K562 (cell line): ENCODE measurements around the gene DYNLT4. TPM values are rescaled to one million over a fixed set of nuclear protein-coding genes. Genes with fewer than 3 reads are reported as not detected.

Experiments
- ATF7 ChIP-seq: fragments of 450-650 bp; IDR thresholded peaks from 2 replicates; pipeline ENCODE4 v1.7.1; 2014; ENCODE audit warnings: mild to moderate bottlenecking, moderate library complexity
- CEBPB ChIP-seq: fragments of 450-650 bp; IDR thresholded peaks from 2 replicates; pipeline ENCODE4 v1.6.1; 2016; ENCODE audit warnings: missing genetic modification characterization, missing compliant biosample characterization
- DDX20 ChIP-seq: fragments of 450-650 bp; IDR thresholded peaks from 2 replicates; pipeline ENCODE4 v1.6.1; 2016; ENCODE audit warnings: missing genetic modification characterization, low read depth, mild to moderate bottlenecking, missing compliant biosample characterization, moderate library complexity
- EP300 ChIP-seq: IDR thresholded peaks from 2 replicates; pipeline ENCODE4 v1.6.1; 2012; ENCODE audit warnings: low read length, improper control_type of control experiment
- HDAC6 ChIP-seq: IDR thresholded peaks from 2 replicates; pipeline ENCODE4 v1.6.1; 2012; ENCODE audit warnings: low read depth, mild to moderate bottlenecking, control low read depth, inconsistent platforms, low read length, moderate library complexity
- HMGN3 ChIP-seq: IDR thresholded peaks from 2 replicates; pipeline ENCODE4 v1.6.1; 2011; ENCODE audit warnings: borderline replicate concordance, low read depth, mild to moderate bottlenecking, mixed read lengths, low read length; ENCODE audit not compliant: insufficient read length; ENCODE audit errors: extremely low read depth
- MYBL2 ChIP-seq, 2 experiments: fragments of 450-650 bp in 1 of 2; sonication (generic) in 1 of 2; formaldehyde crosslinking in 1 of 2; IDR thresholded peaks; 2 replicates each; pipeline versions ENCODE4 v1.6.1 to v1.8.1; 2017 to 2022; ENCODE audit warnings: borderline replicate concordance in 1 of 2, inconsistent platforms in 1 of 2, low read depth in 1 of 2, mild to moderate bottlenecking in 1 of 2, missing genetic modification reagents in 1 of 2, moderate library complexity in 1 of 2
- POLR2AphosphoS2 ChIP-seq: IDR thresholded peaks from 2 replicates; pipeline ENCODE4 v1.6.1; 2012; ENCODE audit warnings: low read length, improper control_type of control experiment
- RBBP5 ChIP-seq: fragments of 200-600 bp; sonication (generic); IDR thresholded peaks from 2 replicates; pipeline ENCODE4 v1.6.1; 2012; ENCODE audit warnings: borderline replicate concordance, mild to moderate bottlenecking, low read length, control low read depth, inconsistent platforms; ENCODE audit not compliant: insufficient read depth, poor library complexity, severe bottlenecking
- SMAD3 ChIP-seq: fragments of 450-650 bp; formaldehyde crosslinking; conservative IDR thresholded peaks from 2 replicates; pipeline ENCODE4 v1.4.0; 2020; ENCODE audit warnings: mild to moderate bottlenecking
- SP1 ChIP-seq: sonication (generic); formaldehyde crosslinking; IDR thresholded peaks from 2 replicates; pipeline ENCODE4 v1.8.1; 2022; ENCODE audit warnings: mild to moderate bottlenecking, missing genetic modification reagents
- TOE1 ChIP-seq, 2 experiments: fragments of 450-650 bp in 1 of 2; sonication (generic) in 1 of 2; formaldehyde crosslinking in 1 of 2; IDR thresholded peaks; 2 replicates each; pipeline versions ENCODE4 v1.7.1 to v1.8.0; 2016 to 2022; ENCODE audit warnings: borderline replicate concordance in 2 of 2, mild to moderate bottlenecking in 2 of 2, antibody characterized with exemption in 1 of 2, inconsistent platforms in 1 of 2, low read depth in 1 of 2, missing genetic modification reagents in 1 of 2, moderate library complexity in 1 of 2
- ZKSCAN3 ChIP-seq: fragments of 250-450 bp; sonication (Bioruptor Pico); IDR thresholded peaks from 2 replicates; pipeline ENCODE4 v1.4.0; 2020
- polyA plus RNA-seq, 8 experiments: library from polyadenylated mRNA; depleted of rRNA in 4 of 8; stranded (reverse) in 5 of 8; unstranded in 3 of 8; fragments of >200 nt; fragmentation: Nextera tagmentation in 2 of 8; fragmentation: Illumina TruSeq in 1 of 8; extraction: Ambion mirVana in 2 of 8; extraction: Trizol in 1 of 8; gene quantifications; 2 replicates each; pipeline versions ENCODE4 v1.2.1 to v1.2.3, GENCODE V29; 2011 to 2014; ENCODE audit warnings: inconsistent platforms in 1 of 8, missing spikeins in 1 of 8
- total RNA-seq, 7 experiments: library from RNA; depleted of rRNA in 6 of 7; stranded (reverse); fragments of >200 nt in 6 of 7; fragmentation: Illumina TruSeq in 2 of 7; extraction: Trizol in 2 of 7; gene quantifications; 2 replicates each; pipeline versions ENCODE4 v1.2.1 to v1.2.3, GENCODE V29; 2011 to 2021; ENCODE audit warnings: low replicate concordance in 1 of 7
- TF ChIP-seq, protein P1 (sequence below): sonication (generic); formaldehyde crosslinking; IDR thresholded peaks from 2 replicates; pipeline ENCODE4 v1.9.0; 2022; ENCODE audit warnings: mild to moderate bottlenecking, missing genetic modification reagents
- TF ChIP-seq, protein P2 (sequence below): fragments of 250-450 bp; sonication (Bioruptor Pico); IDR thresholded peaks from 2 replicates; pipeline ENCODE4 v1.4.0; 2020; ENCODE audit warnings: mild to moderate bottlenecking, moderate library complexity, borderline replicate concordance
- TF ChIP-seq, protein P3 (sequence below), 2 experiments: IDR thresholded peaks; 2 replicates each; pipeline ENCODE4 v1.6.1; 2012; ENCODE audit warnings: improper control_type of control experiment in 2 of 2, low read depth in 2 of 2, low read length in 2 of 2, borderline replicate concordance in 1 of 2
- TF ChIP-seq, protein P4 (sequence below): sonication (generic); formaldehyde crosslinking; IDR thresholded peaks from 2 replicates; pipeline ENCODE4 v1.8.0; 2022; ENCODE audit warnings: missing genetic modification reagents, mild to moderate bottlenecking, moderate library complexity, borderline replicate concordance

DYNLT4 gene
- total and polyA plus RNA-seq, 9 of the 15 experiments (the other 6 are each of a cell fraction or from before 2014, with no cell fraction given), result 0.29 to 0.73 TPM; not detected in 7

DNA sequence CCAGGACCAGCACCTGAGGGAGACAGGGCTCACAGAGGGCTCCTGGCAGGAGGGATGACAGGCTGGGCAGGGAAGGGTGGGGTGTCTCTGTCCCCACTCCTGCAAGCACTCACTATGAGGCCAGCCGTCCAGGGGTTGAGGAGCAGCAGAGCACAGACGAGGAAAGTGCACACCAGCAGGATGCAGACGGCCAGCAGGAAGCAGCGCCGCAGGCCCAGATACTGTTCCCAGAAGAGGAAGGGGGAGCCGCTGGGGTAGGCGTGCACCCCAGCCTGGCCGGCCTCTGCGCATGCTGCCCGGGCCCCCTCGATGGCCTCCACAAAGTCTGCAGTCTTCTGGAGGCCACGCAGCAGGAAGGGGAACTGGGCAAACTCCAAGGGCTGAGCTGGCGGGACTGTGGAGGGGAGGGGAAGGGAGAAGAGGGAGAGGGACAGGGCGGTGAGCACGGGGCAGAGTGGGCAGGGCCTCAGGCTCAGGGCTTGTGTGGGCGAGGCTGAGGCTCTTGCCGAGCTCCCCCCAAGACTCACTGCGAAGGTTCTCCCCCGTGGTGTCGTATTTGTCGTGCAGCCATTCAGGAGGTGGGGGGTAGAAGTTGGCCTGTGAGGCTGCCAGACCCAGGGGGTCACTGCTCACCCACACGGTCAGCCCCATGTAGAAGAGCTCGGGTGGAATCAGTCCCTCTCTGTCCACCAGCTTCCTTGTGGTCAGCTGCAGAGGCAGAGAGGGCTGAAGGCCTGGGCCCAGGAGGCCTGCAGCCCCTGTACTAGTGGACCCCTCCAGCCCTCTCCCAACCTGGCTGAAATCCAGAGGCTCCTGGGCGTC, 19.4 kb upstream of the DYNLT4 start (continued):
- TF ChIP-seq, protein P1, sequence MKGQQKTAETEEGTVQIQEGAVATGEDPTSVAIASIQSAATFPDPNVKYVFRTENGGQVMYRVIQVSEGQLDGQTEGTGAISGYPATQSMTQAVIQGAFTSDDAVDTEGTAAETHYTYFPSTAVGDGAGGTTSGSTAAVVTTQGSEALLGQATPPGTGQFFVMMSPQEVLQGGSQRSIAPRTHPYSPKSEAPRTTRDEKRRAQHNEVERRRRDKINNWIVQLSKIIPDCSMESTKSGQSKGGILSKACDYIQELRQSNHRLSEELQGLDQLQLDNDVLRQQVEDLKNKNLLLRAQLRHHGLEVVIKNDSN (CRISPR knock-in tag), result 0 out of 2 replicates have a peak, but pooled peaks have one; percentile 15
- TF ChIP-seq ATF7 (0 out of 2 replicates have a peak, but pooled peaks have one; percentile 18), ZKSCAN3 (CRISPR knock-in tag) (no peak), TOE1 (IDR thresholded peaks at IDR 0.05; ENCODE audit: borderline replicate concordance) (peak; percentile 24; the same call in 1 of the 2 replicates), TOE1 (CRISPR knock-in tag; IDR thresholded peaks at IDR 0.05; ENCODE audit: borderline replicate concordance, low read depth) (no peak), HMGN3 (no peak), DDX20 (no peak), CEBPB (tag) (no peak), MYBL2 (IDR thresholded peaks at IDR 0.05; ENCODE audit: low read depth) (no peak), MYBL2 (CRISPR knock-in tag; IDR thresholded peaks at IDR 0.05; ENCODE audit: borderline replicate concordance) (no peak), HDAC6 (no peak), POLR2AphosphoS2 (no peak), SMAD3 (CRISPR knock-in tag) (no peak), SP1 (CRISPR knock-in tag) (no peak), EP300 (no peak), RBBP5 (peak; percentile 23)
- TF ChIP-seq, protein P2, sequence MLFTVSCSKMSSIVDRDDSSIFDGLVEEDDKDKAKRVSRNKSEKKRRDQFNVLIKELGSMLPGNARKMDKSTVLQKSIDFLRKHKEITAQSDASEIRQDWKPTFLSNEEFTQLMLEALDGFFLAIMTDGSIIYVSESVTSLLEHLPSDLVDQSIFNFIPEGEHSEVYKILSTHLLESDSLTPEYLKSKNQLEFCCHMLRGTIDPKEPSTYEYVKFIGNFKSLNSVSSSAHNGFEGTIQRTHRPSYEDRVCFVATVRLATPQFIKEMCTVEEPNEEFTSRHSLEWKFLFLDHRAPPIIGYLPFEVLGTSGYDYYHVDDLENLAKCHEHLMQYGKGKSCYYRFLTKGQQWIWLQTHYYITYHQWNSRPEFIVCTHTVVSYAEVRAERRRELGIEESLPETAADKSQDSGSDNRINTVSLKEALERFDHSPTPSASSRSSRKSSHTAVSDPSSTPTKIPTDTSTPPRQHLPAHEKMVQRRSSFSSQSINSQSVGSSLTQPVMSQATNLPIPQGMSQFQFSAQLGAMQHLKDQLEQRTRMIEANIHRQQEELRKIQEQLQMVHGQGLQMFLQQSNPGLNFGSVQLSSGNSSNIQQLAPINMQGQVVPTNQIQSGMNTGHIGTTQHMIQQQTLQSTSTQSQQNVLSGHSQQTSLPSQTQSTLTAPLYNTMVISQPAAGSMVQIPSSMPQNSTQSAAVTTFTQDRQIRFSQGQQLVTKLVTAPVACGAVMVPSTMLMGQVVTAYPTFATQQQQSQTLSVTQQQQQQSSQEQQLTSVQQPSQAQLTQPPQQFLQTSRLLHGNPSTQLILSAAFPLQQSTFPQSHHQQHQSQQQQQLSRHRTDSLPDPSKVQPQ (CRISPR knock-in tag), result no peak
- TF ChIP-seq, protein P3, sequence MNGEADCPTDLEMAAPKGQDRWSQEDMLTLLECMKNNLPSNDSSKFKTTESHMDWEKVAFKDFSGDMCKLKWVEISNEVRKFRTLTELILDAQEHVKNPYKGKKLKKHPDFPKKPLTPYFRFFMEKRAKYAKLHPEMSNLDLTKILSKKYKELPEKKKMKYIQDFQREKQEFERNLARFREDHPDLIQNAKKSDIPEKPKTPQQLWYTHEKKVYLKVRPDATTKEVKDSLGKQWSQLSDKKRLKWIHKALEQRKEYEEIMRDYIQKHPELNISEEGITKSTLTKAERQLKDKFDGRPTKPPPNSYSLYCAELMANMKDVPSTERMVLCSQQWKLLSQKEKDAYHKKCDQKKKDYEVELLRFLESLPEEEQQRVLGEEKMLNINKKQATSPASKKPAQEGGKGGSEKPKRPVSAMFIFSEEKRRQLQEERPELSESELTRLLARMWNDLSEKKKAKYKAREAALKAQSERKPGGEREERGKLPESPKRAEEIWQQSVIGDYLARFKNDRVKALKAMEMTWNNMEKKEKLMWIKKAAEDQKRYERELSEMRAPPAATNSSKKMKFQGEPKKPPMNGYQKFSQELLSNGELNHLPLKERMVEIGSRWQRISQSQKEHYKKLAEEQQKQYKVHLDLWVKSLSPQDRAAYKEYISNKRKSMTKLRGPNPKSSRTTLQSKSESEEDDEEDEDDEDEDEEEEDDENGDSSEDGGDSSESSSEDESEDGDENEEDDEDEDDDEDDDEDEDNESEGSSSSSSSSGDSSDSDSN (IDR thresholded peaks at IDR 0.05; ENCODE audit: borderline replicate concordance in 1 of 2, low read depth in 2 of 2, low read length in 2 of 2), result no peak
- TF ChIP-seq, protein P4, sequence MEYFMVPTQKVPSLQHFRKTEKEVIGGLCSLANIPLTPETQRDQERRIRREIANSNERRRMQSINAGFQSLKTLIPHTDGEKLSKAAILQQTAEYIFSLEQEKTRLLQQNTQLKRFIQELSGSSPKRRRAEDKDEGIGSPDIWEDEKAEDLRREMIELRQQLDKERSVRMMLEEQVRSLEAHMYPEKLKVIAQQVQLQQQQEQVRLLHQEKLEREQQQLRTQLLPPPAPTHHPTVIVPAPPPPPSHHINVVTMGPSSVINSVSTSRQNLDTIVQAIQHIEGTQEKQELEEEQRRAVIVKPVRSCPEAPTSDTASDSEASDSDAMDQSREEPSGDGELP (CRISPR knock-in tag), result peak; percentile 36; the same call in 1 of the 2 replicates
